ENCODE measurements around the gene RDX. TPM values are rescaled to one million over a fixed set of nuclear protein-coding genes. Genes with fewer than 3 reads are reported as not detected.

Gene RDX
- total RNA-seq, 1 donor from 2014 or later, result 27.9 TPM

DNA sequence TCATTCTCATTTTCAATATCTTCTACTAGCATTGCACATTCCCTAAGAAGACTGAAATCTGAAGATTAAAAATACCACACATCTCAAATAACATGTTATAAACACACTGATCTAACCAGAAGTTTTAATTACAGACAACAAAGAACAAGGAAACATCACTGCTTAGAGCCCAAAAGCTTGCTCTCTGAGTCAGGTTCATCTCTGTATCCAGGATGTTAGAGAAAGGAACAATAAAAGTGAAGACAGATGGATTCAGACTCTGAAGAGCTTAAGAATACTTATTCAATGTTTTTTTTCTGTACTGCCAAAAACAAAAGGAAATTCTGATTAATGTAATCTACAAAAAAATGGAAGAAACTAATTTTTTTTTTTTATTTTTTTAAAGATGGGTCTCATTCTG is 16.5 kb downstream of the RDX start:
- no peak overlapping the region for H3K4me3 Mint-ChIP-seq
- POLR2A ChIA-PET, result interaction anchor here (0.7 to 1.0 kb wide), 2 partner anchors 8 to 1615 kb away, joined by 3 read pairs; partner anchors contain the start of gene DDX10
- intact Hi-C loops (cut with micrococcal nuclease), result loop anchor here (2.0 kb wide), 1 partner anchor 15 kb away; no protein-coding TSS in a partner anchor
- no peak overlapping the region for H3K27ac Mint-ChIP-seq
- no peak for TF ChIP-seq CTCF (IDR thresholded peaks at IDR 0.05)
- CTCF ChIA-PET, result interaction anchor here (0.7 kb wide), 1 partner anchor 178 kb away, joined by 3 read pairs; no protein-coding TSS in a partner anchor
- no peaks in the 10 kb centered on the region for H3K4me1 Mint-ChIP-seq
- H3K36me3 Mint-ChIP-seq (ENCODE audit: low read depth), result peaks cover 25% of the 10 kb centered on the region
- no peaks in the 10 kb centered on the region for H3K9me3 Mint-ChIP-seq
- H3K27me3 Mint-ChIP-seq, result no peaks in the 10 kb centered on the region
- ATAC-seq (ENCODE audit: low read depth), result no peak
- no peak for DNase-seq

DNA sequence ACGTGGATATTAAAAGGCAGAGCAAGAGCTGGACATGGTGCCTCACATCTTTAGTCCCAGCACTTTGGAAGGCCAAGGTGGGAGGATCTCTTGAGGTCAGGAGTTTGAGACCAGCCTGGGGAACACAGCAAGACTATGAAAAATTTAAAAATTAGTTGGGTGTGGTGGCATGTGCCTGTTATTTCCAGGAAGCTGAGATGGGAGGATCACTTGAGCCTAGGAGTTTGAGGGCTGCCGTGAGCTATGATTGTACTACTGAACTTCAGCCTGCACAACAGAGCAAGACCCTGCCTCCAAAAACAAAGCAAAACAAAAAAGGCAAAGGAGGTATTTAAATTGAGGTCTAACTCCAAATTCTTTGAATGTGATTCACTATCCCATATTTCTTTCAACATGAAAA is 23.5 kb downstream of the RDX start:
- Mint-ChIP-seq H3K4me1 (no peaks in the 10 kb centered on the region), H3K27me3 (no peaks in the 10 kb centered on the region), H3K27ac (no peak overlapping the region), H3K9me3 (no peaks in the 10 kb centered on the region), H3K4me3 (no peak overlapping the region), H3K36me3 (ENCODE audit: low read depth) (peaks cover 51% of the 10 kb centered on the region)
- ATAC-seq (ENCODE audit: low read depth), result no peak
- no peak for TF ChIP-seq CTCF (IDR thresholded peaks at IDR 0.05)
- intact Hi-C loops (cut with micrococcal nuclease), result no loop called here
- DNase-seq, result no peak
- CTCF ChIA-PET, result no interaction called here
- POLR2A ChIA-PET, result no interaction called here

- ChIA-PET CTCF (no interaction called here), POLR2A (no interaction called here)
- H3K27ac Mint-ChIP-seq, result no peak overlapping the region
- TF ChIP-seq CTCF (IDR thresholded peaks at IDR 0.05), result no peak
- H3K4me3 Mint-ChIP-seq, result no peak overlapping the region
- no peaks in the 10 kb centered on the region for H3K4me1 Mint-ChIP-seq
- no peak for DNase-seq
- H3K9me3 Mint-ChIP-seq, result no peaks in the 10 kb centered on the region
- ATAC-seq (ENCODE audit: low read depth), result no peak
- peaks cover 40% of the 10 kb centered on the region for H3K36me3 Mint-ChIP-seq (ENCODE audit: low read depth)
- intact Hi-C loops (cut with micrococcal nuclease), result no loop called here
- H3K27me3 Mint-ChIP-seq, result no peaks in the 10 kb centered on the region
Observed at GRCh38 chr11:110269996-110270395, 26.4 kb downstream of the RDX start.

GRCh38 chr11:110268441-110268840 is 28.0 kb downstream of the RDX start:
- Mint-ChIP-seq H3K36me3 (ENCODE audit: low read depth) (peaks cover 41% of the 10 kb centered on the region), H3K27me3 (no peaks in the 10 kb centered on the region), H3K4me3 (no peak overlapping the region), H3K4me1 (no peaks in the 10 kb centered on the region), H3K27ac (no peak overlapping the region), H3K9me3 (no peaks in the 10 kb centered on the region)
- ATAC-seq (ENCODE audit: low read depth), result no peak
- CTCF ChIA-PET, result no interaction called here
- intact Hi-C loops (cut with micrococcal nuclease), result no loop called here
- DNase-seq, result no peak
- no peak for TF ChIP-seq CTCF (IDR thresholded peaks at IDR 0.05)
- POLR2A ChIA-PET, result interaction anchor here (0.7 kb wide), 1 partner anchor 984 kb away, joined by 5 read pairs; no protein-coding TSS in a partner anchor

DNA sequence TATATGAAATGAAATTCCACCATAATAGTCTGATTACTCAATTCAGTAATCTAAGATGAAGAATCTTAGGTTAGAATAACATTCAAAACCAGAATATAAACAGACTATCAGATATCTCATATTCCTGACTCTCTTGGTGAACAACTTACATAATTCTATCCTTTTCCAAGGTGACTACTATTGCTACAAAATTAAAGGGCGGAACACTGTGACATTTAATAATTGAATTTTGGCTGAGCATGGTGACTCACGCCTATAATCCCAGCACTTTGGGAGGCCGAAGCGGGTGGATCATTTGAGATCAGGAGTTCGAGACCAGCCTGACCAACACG is 34.4 kb downstream of the RDX start:
- DNase-seq (no peak), ATAC-seq (ENCODE audit: low read depth) (no peak)
- Mint-ChIP-seq H3K36me3 (ENCODE audit: low read depth) (peaks cover 53% of the 10 kb centered on the region), H3K27ac (no peak overlapping the region), H3K4me1 (no peaks in the 10 kb centered on the region), H3K4me3 (no peak overlapping the region), H3K27me3 (no peaks in the 10 kb centered on the region), H3K9me3 (no peaks in the 10 kb centered on the region)
- POLR2A ChIA-PET, result no interaction called here
- intact Hi-C loops (cut with micrococcal nuclease), result no loop called here
- CTCF ChIA-PET, result no interaction called here
- no peak for TF ChIP-seq CTCF (IDR thresholded peaks at IDR 0.05)

All from activated B cell treated with CpG ODN at 0.5 μM for 24 hours (primary cell).